Measurements from ENCODE around the gene TOM1L2. TPM values are rescaled to one million over a fixed set of nuclear protein-coding genes. Genes with fewer than 3 reads are reported as not detected.

TOM1L2 gene
- total and polyA plus RNA-seq, 12 donors = 46.4 to 331 (median 273) TPM

- TF ChIP-seq CTCF (IDR thresholded peaks at IDR 0.05) = no peak
- intact Hi-C loops (cut with DNase I) = loop anchor here in 5 of 10 donors (5.0 to 10.0 kb wide), 4 partner anchors 38 to 150 kb away; partner anchors contain the start of genes ATPAF2 (in 2 of the 5) and GID4 (in 2 of the 5)
- Histone ChIP-seq H3K27me3 (no peaks in the 10 kb centered on the region), H3K36me3 (peaks cover 0 to 64% (median 33%) of the 10 kb centered on the region in 9 donors), H3K4me3 (no peak overlapping the region), H3K9me3 (no peaks in the 10 kb centered on the region), H3K27ac (no peak overlapping the region), H3K4me1 (peaks cover 4 to 45% (median 35%) of the 10 kb centered on the region in 9 donors)
- DNase-seq (no peak), ATAC-seq (no peak)
- 94 to 95% methylated on average over 16 of the region's 16 CpGs for WGBS, 2 donors
Measured at GRCh38 chr17:17884391-17885357, 87.5 kb downstream of the TOM1L2 start.

- WGBS, 2 donors = 91 to 95% methylated on average over 3 of the region's 3 CpGs
- TF ChIP-seq CTCF (IDR thresholded peaks at IDR 0.05) = no peak
- Histone ChIP-seq H3K4me1 (peaks cover 5 to 51% (median 43%) of the 10 kb centered on the region in 9 donors), H3K4me3 (no peak overlapping the region), H3K36me3 (peaks cover 0 to 73% (median 35%) of the 10 kb centered on the region in 9 donors), H3K27me3 (no peaks in the 10 kb centered on the region), H3K9me3 (no peaks in the 10 kb centered on the region), H3K27ac (no peak overlapping the region)
- intact Hi-C loops (cut with DNase I) = loop anchor here in 3 of 10 donors (10.0 kb wide), 2 partner anchors 81 to 151 kb away; partner anchors contain the start of genes ATPAF2 (in 2 of the 3) and GID4 (in 2 of the 3)
- ATAC-seq = no peak
- no peak for DNase-seq
Measured at GRCh38 chr17:17883801-17884200, 88.4 kb downstream of the TOM1L2 start.

- H3K27ac ChIP-seq = no peak overlapping the region
- H3K4me3 ChIP-seq = no peak overlapping the region
- H3K4me1 ChIP-seq = peaks cover 17 to 51% (median 40%) of the 10 kb centered on the region in 9 donors
- no peaks in the 10 kb centered on the region for H3K9me3 ChIP-seq
- WGBS, 2 donors = 86 to 89% methylated on average over 8 of the region's 8 CpGs
- ATAC-seq = no peak
- intact Hi-C loops (cut with DNase I) = loop anchor here in 3 of 10 donors (10.0 kb wide), 2 partner anchors 83 to 153 kb away; partner anchors contain the start of genes ATPAF2 (in 2 of the 3) and GID4 (in 2 of the 3)
- TF ChIP-seq CTCF (IDR thresholded peaks at IDR 0.05) = no peak
- H3K27me3 ChIP-seq = no peaks in the 10 kb centered on the region
- peaks cover 0 to 79% (median 38%) of the 10 kb centered on the region in 9 donors for H3K36me3 ChIP-seq
- no peak for DNase-seq
Measured at GRCh38 chr17:17882082-17882581, 90.1 kb downstream of the TOM1L2 start.

GRCh38 chr17:17880577-17881196 lies 91.5 kb downstream of the TOM1L2 start:
- ATAC-seq (no peak), DNase-seq (no peak)
- intact Hi-C loops (cut with DNase I) = loop anchor here in 3 of 10 donors (10.0 kb wide), 2 partner anchors 84 to 154 kb away; partner anchors contain the start of genes ATPAF2 (in 2 of the 3) and GID4 (in 2 of the 3)
- peaks cover 0 to 82% (median 38%) of the 10 kb centered on the region in 9 donors for H3K36me3 ChIP-seq
- H3K4me3 ChIP-seq = no peak overlapping the region
- H3K27ac ChIP-seq = no peak overlapping the region
- peaks cover 27 to 51% (median 42%) of the 10 kb centered on the region in 9 donors for H3K4me1 ChIP-seq
- H3K9me3 ChIP-seq = no peaks in the 10 kb centered on the region
- no peak for TF ChIP-seq CTCF (IDR thresholded peaks at IDR 0.05)
- H3K27me3 ChIP-seq = no peaks in the 10 kb centered on the region
- WGBS, 2 donors = 94 to 95% methylated on average over 8 of the region's 8 CpGs

All from heart right ventricle (tissue), 16 donors.